EH (cell line): ENCODE measurements around the gene PAXX.

Source experiments
- DNase-seq: peaks from one replicate; pipeline ENCODE4 v3.0.0-alpha.2; 2015; ENCODE audit warnings: low read depth

PAXX gene

GRCh38 chr9:136982232-136983051, 9.8 kb upstream of the PAXX start, which contains the start of gene LCNL1:
TSS of gene LCNL1 (plus strand) at chr9:136982993. CDS start at chr9:136983587, 594 bp downstream.
- no peak for DNase-seq

GRCh38 chr9:136983167-136983566, 9.1 kb upstream of the PAXX start:
- DNase-seq, result no peak

- DNase-seq, result no peak
Measured at GRCh38 chr9:136983656-136984314, 8.4 kb upstream of the PAXX start.

- DNase-seq, result no peak
Measured at GRCh38 chr9:136984464-136985026, 7.7 kb upstream of the PAXX start.

- DNase-seq, result no peak
Measured at GRCh38 chr9:136985027-136985602, 7.1 kb upstream of the PAXX start.

GRCh38 chr9:136985853-136986252, 6.4 kb upstream of the PAXX start:
- no peak for DNase-seq

GRCh38 chr9:136988872-136989271, 3.4 kb upstream of the PAXX start:
- no peak for DNase-seq

GRCh38 chr9:136990242-136990911, 1.8 kb upstream of the PAXX start:
- DNase-seq, result no peak

GRCh38 chr9:136992819-136993369, 672 bp downstream of the PAXX start:
- no peak for DNase-seq

- DNase-seq, result no peak
Measured at GRCh38 chr9:136994180-136994887, 2.1 kb downstream of the PAXX start.

GRCh38 chr9:136994888-136995230, 2.6 kb downstream of the PAXX start:
- DNase-seq, result no peak

- DNase-seq, result no peak
Measured at GRCh38 chr9:136995362-136995761, 3.1 kb downstream of the PAXX start.

GRCh38 chr9:136995772-136996311, 3.6 kb downstream of the PAXX start:
- peak; percentile 56 for DNase-seq

GRCh38 chr9:136996361-136997292, 4.4 kb downstream of the PAXX start, which contains the start of gene CLIC3:
TSS of gene CLIC3 (minus strand) at chr9:136996568. CDS start at chr9:136996543, 25 bp downstream.
- DNase-seq, result peak; percentile 34

GRCh38 chr9:136997371-136997770, 5.1 kb downstream of the PAXX start:
- DNase-seq, result no peak

- DNase-seq, result no peak
Measured at GRCh38 chr9:136997830-136998234, 5.6 kb downstream of the PAXX start.

- peak; percentile 86 for DNase-seq
Measured at GRCh38 chr9:137000177-137000930, 8.1 kb downstream of the PAXX start.

- no peak for DNase-seq
Measured at GRCh38 chr9:137001857-137002645, 9.8 kb downstream of the PAXX start.
